Measurements from ENCODE around the gene TNNC1.

TNNC1 gene

GRCh38 chr3:52433328-52433995, 20.4 kb downstream of the TNNC1 start:
- in situ Hi-C loops (cut with HindIII; ENCODE audit: low sequenced_read_pairs): no loop called here

GRCh38 chr3:52432691-52433141, 21.1 kb downstream of the TNNC1 start:
- in situ Hi-C loops (cut with HindIII; ENCODE audit: low sequenced_read_pairs): no loop called here

GRCh38 chr3:52432225-52432624, 21.6 kb downstream of the TNNC1 start:
- in situ Hi-C loops (cut with HindIII; ENCODE audit: low sequenced_read_pairs): no loop called here

- in situ Hi-C loops (cut with HindIII; ENCODE audit: low sequenced_read_pairs): no loop called here
These were observed 22.2 kb downstream of the TNNC1 start for GRCh38 chr3:52431459-52432223.

GRCh38 chr3:52430416-52430810, 23.4 kb downstream of the TNNC1 start:
- in situ Hi-C loops (cut with HindIII; ENCODE audit: low sequenced_read_pairs): no loop called here

- in situ Hi-C loops (cut with HindIII; ENCODE audit: low sequenced_read_pairs): no loop called here
These were observed 23.9 kb downstream of the TNNC1 start for GRCh38 chr3:52429779-52430415.

- in situ Hi-C loops (cut with HindIII; ENCODE audit: low sequenced_read_pairs): no loop called here
These were observed 24.8 kb downstream of the TNNC1 start for GRCh38 chr3:52429031-52429430.

- in situ Hi-C loops (cut with HindIII; ENCODE audit: low sequenced_read_pairs): no loop called here
These were observed 25.5 kb downstream of the TNNC1 start for GRCh38 chr3:52428151-52429005.

- in situ Hi-C loops (cut with HindIII; ENCODE audit: low sequenced_read_pairs): no loop called here
These were observed 30.7 kb downstream of the TNNC1 start for GRCh38 chr3:52423173-52423572.

GRCh38 chr3:52422669-52423068, 31.2 kb downstream of the TNNC1 start:
- in situ Hi-C loops (cut with HindIII; ENCODE audit: low sequenced_read_pairs): no loop called here

- in situ Hi-C loops (cut with HindIII; ENCODE audit: low sequenced_read_pairs): no loop called here
These were observed 33.5 kb downstream of the TNNC1 start for GRCh38 chr3:52420388-52420787.

GRCh38 chr3:52415800-52416199, 38.0 kb downstream of the TNNC1 start:
- in situ Hi-C loops (cut with HindIII; ENCODE audit: low sequenced_read_pairs): no loop called here

- in situ Hi-C loops (cut with HindIII; ENCODE audit: low sequenced_read_pairs): no loop called here
These were observed 45.4 kb downstream of the TNNC1 start for GRCh38 chr3:52408466-52408865.

GRCh38 chr3:52407779-52408178, 46.1 kb downstream of the TNNC1 start:
- in situ Hi-C loops (cut with HindIII; ENCODE audit: low sequenced_read_pairs): no loop called here

- in situ Hi-C loops (cut with HindIII; ENCODE audit: low sequenced_read_pairs): no loop called here
These were observed 46.9 kb downstream of the TNNC1 start for GRCh38 chr3:52406791-52407510.

GRCh38 chr3:52406231-52406661, 47.6 kb downstream of the TNNC1 start:
- in situ Hi-C loops (cut with HindIII; ENCODE audit: low sequenced_read_pairs): no loop called here

GRCh38 chr3:52405601-52406110, 48.2 kb downstream of the TNNC1 start:
- in situ Hi-C loops (cut with HindIII; ENCODE audit: low sequenced_read_pairs): no loop called here

GRCh38 chr3:52405066-52405465, 48.8 kb downstream of the TNNC1 start:
- in situ Hi-C loops (cut with HindIII; ENCODE audit: low sequenced_read_pairs): no loop called here

- in situ Hi-C loops (cut with HindIII; ENCODE audit: low sequenced_read_pairs): no loop called here
These were observed 49.5 kb downstream of the TNNC1 start for GRCh38 chr3:52404391-52404790.

- in situ Hi-C loops (cut with HindIII; ENCODE audit: low sequenced_read_pairs): no loop called here
These were observed 49.9 kb downstream of the TNNC1 start for GRCh38 chr3:52403955-52404354.

Measured in DLD1 (cell line).